CD4-positive, alpha-beta memory T cell (primary cell): Measurements from ENCODE around the gene C9. TPM values are rescaled to one million over a fixed set of nuclear protein-coding genes. Genes with fewer than 3 reads are reported as not detected.
"Not testable (repeated sequence)": the region's sequence is repeated elsewhere in the genome, so short reads cannot be mapped to it uniquely, and the experiment has no call there.

Source experiments
- CTCF ChIA-PET: fragments of 350-600 bp; sonication (Branson Sonifier 250); formaldehyde crosslinking; loops from one replicate; lab custom pipeline; 2021; ENCODE audit warnings: inconsistent platforms; ENCODE audit not compliant: partially characterized antibody; lab: Charles Lee
- POLR2A ChIA-PET: fragments of 350-600 bp; sonication (Branson Sonifier 250); formaldehyde crosslinking; loops from one replicate; lab custom pipeline; 2021; ENCODE audit not compliant: partially characterized antibody; lab: Charles Lee
- DNase-seq, 5 donors: peaks; one replicate each; pipeline versions ENCODE4 v3.0.0 to v3.0.0-alpha.2; 2020 to 2022; ENCODE audit warnings: mixed read lengths in 1 of 5
- H3K27ac ChIP-seq: one replicate; pipeline ENCODE4 v1.7.0; 2013; ENCODE audit warnings: low read depth, low read length
- H3K27me3 ChIP-seq: 2 replicates; pipeline ENCODE4 v1.7.0; 2013; ENCODE audit warnings: mild to moderate bottlenecking, low read length, moderate library complexity; ENCODE audit not compliant: insufficient read depth
- H3K36me3 ChIP-seq: 2 replicates; pipeline ENCODE4 v1.7.0; 2013; ENCODE audit warnings: mild to moderate bottlenecking, low read length, moderate library complexity; ENCODE audit not compliant: insufficient read depth
- H3K4me1 ChIP-seq: 2 replicates; pipeline ENCODE4 v1.7.0; 2013; ENCODE audit warnings: mild to moderate bottlenecking, low read length, moderate library complexity; ENCODE audit not compliant: insufficient read depth
- H3K4me3 ChIP-seq, 2 donors: one replicate each; pipeline ENCODE4 v1.7.0; 2013; ENCODE audit warnings: low read length in 2 of 2, mild to moderate bottlenecking in 1 of 2
- H3K9me3 ChIP-seq, 2 donors: one replicate each; pipeline ENCODE4 v1.7.0; 2013; ENCODE audit warnings: low read length in 2 of 2, control low read depth in 1 of 2; ENCODE audit not compliant: control insufficient read depth in 1 of 2
- H3K27ac Mint-ChIP-seq, 7 donors: one replicate each; pipeline ENCODE4 v1.8.0; 2020 to 2021; ENCODE audit warnings: mixed read lengths in 7 of 7, mild to moderate bottlenecking in 6 of 7, inconsistent platforms in 3 of 7, moderate library complexity in 3 of 7
- H3K27me3 Mint-ChIP-seq, 2 donors: one replicate each; pipeline ENCODE4 v1.8.0; 2020 to 2021; ENCODE audit warnings: mixed read lengths in 2 of 2
- H3K36me3 Mint-ChIP-seq, 2 donors: one replicate each; pipeline ENCODE4 v1.8.0; 2020 to 2021; ENCODE audit warnings: mixed read lengths in 2 of 2, inconsistent platforms in 1 of 2, mild to moderate bottlenecking in 1 of 2
- H3K4me1 Mint-ChIP-seq, 4 donors: one replicate each; pipeline ENCODE4 v1.8.0; 2020 to 2021; ENCODE audit warnings: mixed read lengths in 4 of 4, mild to moderate bottlenecking in 1 of 4
- H3K4me3 Mint-ChIP-seq, 8 donors: one replicate each; pipeline ENCODE4 v1.8.0; 2020 to 2021; ENCODE audit warnings: mixed read lengths in 8 of 8, mild to moderate bottlenecking in 7 of 8, moderate library complexity in 6 of 8, inconsistent platforms in 3 of 8
- H3K9me3 Mint-ChIP-seq, 8 donors: one replicate each; pipeline ENCODE4 v1.8.0; 2020 to 2021; ENCODE audit warnings: mixed read lengths in 8 of 8, mild to moderate bottlenecking in 5 of 8, inconsistent platforms in 3 of 8, moderate library complexity in 1 of 8
- intact Hi-C: fragments of 100-400 bp; cut with micrococcal nuclease; formaldehyde crosslinking; loops from one replicate; pipeline ENCODE4 v1.15.1; 2023
- polyA plus RNA-seq, 2 donors: library from polyadenylated mRNA; unstranded; fragments of 300-500 nt; fragmentation: Illumina TruSeq; gene quantifications; one replicate each; pipeline ENCODE4 v1.2.3, GENCODE V29; 2021
- total RNA-seq, 2 experiments: library from RNA; stranded (reverse); gene quantifications; one replicate each; pipeline ENCODE4 v1.2.3, GENCODE V29; 2021

The C9 gene
- total and polyA plus RNA-seq, 4 experiments from 2014 or later = not detected

- ChIA-PET CTCF (interaction anchor here (1.0 to 9.5 kb wide), 7 partner anchors 9 to 103 kb away, joined by 3 to 108 read pairs (median 4); partner anchors contain the start of gene FYB1), POLR2A (interaction anchor here (0.7 to 3.5 kb wide), 13 partner anchors 8 to 97 kb away, joined by 3 to 59 read pairs (median 6); no protein-coding TSS in a partner anchor)
- peaks cover 54% of the 10 kb centered on the region for H3K4me1 ChIP-seq
- H3K27ac Mint-ChIP-seq = peak overlapping the region in 6 of 7 donors; percentile 90 to 97 (median 95)
- H3K36me3 ChIP-seq, H3K9me3 ChIP-seq, H3K27me3 Mint-ChIP-seq, H3K4me3 ChIP-seq, DNase-seq, H3K9me3 Mint-ChIP-seq, H3K36me3 Mint-ChIP-seq, H3K27me3 ChIP-seq: not testable (repeated sequence)
- peaks cover 34 to 61% (median 47%) of the 10 kb centered on the region in 4 donors for H3K4me1 Mint-ChIP-seq
- H3K27ac ChIP-seq = peak overlapping the region; percentile 73
- peak overlapping the region in 4 of 8 donors; percentile 56 to 89 (median 78) for H3K4me3 Mint-ChIP-seq
- intact Hi-C loops = loop anchor here (5.0 kb wide), 1 partner anchor 1404 kb away; the partner anchor contains the start of gene PTGER4
These were observed 91.4 kb downstream of the C9 start for GRCh38 chr5:39272869-39273231.

GRCh38 chr5:39270225-39270848 lies 94.0 kb downstream of the C9 start:
- ChIA-PET CTCF (interaction anchor here (0.7 to 9.5 kb wide), 6 partner anchors 9 to 93 kb away, joined by 3 to 108 read pairs (median 4); partner anchors contain the start of gene FYB1), POLR2A (interaction anchor here (1.0 to 3.8 kb wide), 7 partner anchors 11 to 70 kb away, joined by 3 to 20 read pairs (median 4); no protein-coding TSS in a partner anchor)
- no peaks in the 10 kb centered on the region for H3K27me3 Mint-ChIP-seq
- H3K36me3 Mint-ChIP-seq = no peaks in the 10 kb centered on the region
- Histone ChIP-seq H3K27me3 (no peaks in the 10 kb centered on the region), H3K27ac (no peak overlapping the region), H3K36me3 (no peaks in the 10 kb centered on the region), H3K4me1 (peaks cover 50% of the 10 kb centered on the region), H3K9me3 (no peaks in the 10 kb centered on the region), H3K4me3 (no peak overlapping the region)
- H3K4me3 Mint-ChIP-seq = peak overlapping the region in 6 of 8 donors; percentile 17 to 68 (median 36)
- intact Hi-C loops = loop anchor here (5.0 kb wide), 1 partner anchor 1407 kb away; the partner anchor contains the start of gene PTGER4
- H3K27ac Mint-ChIP-seq = peak overlapping the region in 1 of 7 donors; percentile 64
- H3K9me3 Mint-ChIP-seq = no peaks in the 10 kb centered on the region
- peak in 1 of 5 donors; percentile 19 for DNase-seq
- H3K4me1 Mint-ChIP-seq = peaks cover 34 to 49% (median 38%) of the 10 kb centered on the region in 4 donors

- H3K4me3 Mint-ChIP-seq = peak overlapping the region in 1 of 8 donors; percentile 36
- CTCF ChIA-PET = interaction anchor here (1.1 to 1.4 kb wide), 2 partner anchors 8 to 16 kb away, joined by 3 to 4 read pairs; no protein-coding TSS in a partner anchor
These were observed 97.1 kb downstream of the C9 start for GRCh38 chr5:39267186-39267585.

GRCh38 chr5:39266442-39266841 lies 97.9 kb downstream of the C9 start:
- Mint-ChIP-seq H3K27me3 (no peaks in the 10 kb centered on the region), H3K4me3 (no peak overlapping the region), H3K9me3 (no peaks in the 10 kb centered on the region), H3K27ac (no peak overlapping the region), H3K36me3 (no peaks in the 10 kb centered on the region), H3K4me1 (peaks cover 15 to 30% (median 18%) of the 10 kb centered on the region in 4 donors)
- H3K9me3 ChIP-seq = no peaks in the 10 kb centered on the region
- POLR2A ChIA-PET = interaction anchor here (1.5 kb wide), 1 partner anchor 8 kb away, joined by 4 read pairs; no protein-coding TSS in a partner anchor
- intact Hi-C loops = no loop called here
- H3K27ac ChIP-seq = no peak overlapping the region
- no peaks in the 10 kb centered on the region for H3K36me3 ChIP-seq
- DNase-seq = no peak
- H3K4me1 ChIP-seq = peaks cover 18% of the 10 kb centered on the region
- H3K27me3 ChIP-seq = no peaks in the 10 kb centered on the region
- no peak overlapping the region for H3K4me3 ChIP-seq
- CTCF ChIA-PET = interaction anchor here (1.1 to 1.4 kb wide), 3 partner anchors 8 to 49 kb away, joined by 3 to 7 read pairs (median 4); no protein-coding TSS in a partner anchor

More at GRCh38 chr5:39267186-39267585, 97.1 kb downstream of the C9 start:
- no peaks in the 10 kb centered on the region for H3K9me3 Mint-ChIP-seq
- Histone ChIP-seq H3K27me3 (no peaks in the 10 kb centered on the region), H3K27ac (no peak overlapping the region), H3K9me3 (no peaks in the 10 kb centered on the region), H3K36me3 (no peaks in the 10 kb centered on the region), H3K4me3 (no peak overlapping the region), H3K4me1 (peaks cover 25% of the 10 kb centered on the region)
- DNase-seq = no peak
- H3K27me3 Mint-ChIP-seq = no peaks in the 10 kb centered on the region
- no peaks in the 10 kb centered on the region for H3K36me3 Mint-ChIP-seq
- POLR2A ChIA-PET = interaction anchor here (1.5 kb wide), 1 partner anchor 7 kb away, joined by 4 read pairs; no protein-coding TSS in a partner anchor
- intact Hi-C loops = no loop called here
- no peak overlapping the region for H3K27ac Mint-ChIP-seq
- peaks cover 20 to 37% (median 23%) of the 10 kb centered on the region in 4 donors for H3K4me1 Mint-ChIP-seq

GRCh38 chr5:39264528-39264927 lies 99.8 kb downstream of the C9 start:
- H3K9me3 ChIP-seq = no peaks in the 10 kb centered on the region
- Mint-ChIP-seq H3K27me3 (no peaks in the 10 kb centered on the region), H3K4me3 (peak overlapping the region in 5 of 8 donors; percentile 33 to 70 (median 48)), H3K4me1 (peaks cover 6 to 17% (median 11%) of the 10 kb centered on the region in 4 donors), H3K9me3 (no peaks in the 10 kb centered on the region), H3K36me3 (no peaks in the 10 kb centered on the region), H3K27ac (peak overlapping the region in 4 of 7 donors; percentile 32 to 83 (median 54))
- H3K36me3 ChIP-seq = no peaks in the 10 kb centered on the region
- no peak overlapping the region for H3K4me3 ChIP-seq
- CTCF ChIA-PET = interaction anchor here (0.9 to 2.3 kb wide), 4 partner anchors 8 to 47 kb away, joined by 3 to 12 read pairs (median 4); no protein-coding TSS in a partner anchor
- intact Hi-C loops = no loop called here
- peaks cover 6% of the 10 kb centered on the region for H3K4me1 ChIP-seq
- no peaks in the 10 kb centered on the region for H3K27me3 ChIP-seq
- POLR2A ChIA-PET = interaction anchor here (0.8 to 1.5 kb wide), 3 partner anchors 9 to 53 kb away, joined by 3 to 6 read pairs (median 3); no protein-coding TSS in a partner anchor
- no peak for DNase-seq
- no peak overlapping the region for H3K27ac ChIP-seq

- Histone ChIP-seq H3K9me3 (no peaks in the 10 kb centered on the region), H3K4me1 (peaks cover 6% of the 10 kb centered on the region), H3K27ac (no peak overlapping the region), H3K4me3 (no peak overlapping the region), H3K27me3 (no peaks in the 10 kb centered on the region), H3K36me3 (no peaks in the 10 kb centered on the region)
- no peaks in the 10 kb centered on the region for H3K9me3 Mint-ChIP-seq
- intact Hi-C loops = no loop called here
- ChIA-PET POLR2A (interaction anchor here (0.6 to 1.4 kb wide), 2 partner anchors 28 to 76 kb away, joined by 3 to 4 read pairs; no protein-coding TSS in a partner anchor), CTCF (interaction anchor here (1.0 to 2.3 kb wide), 3 partner anchors 10 to 45 kb away, joined by 3 to 12 read pairs (median 4); no protein-coding TSS in a partner anchor)
- no peaks in the 10 kb centered on the region for H3K36me3 Mint-ChIP-seq
- peaks cover 6 to 14% (median 10%) of the 10 kb centered on the region in 4 donors for H3K4me1 Mint-ChIP-seq
- no peaks in the 10 kb centered on the region for H3K27me3 Mint-ChIP-seq
- no peak overlapping the region for H3K27ac Mint-ChIP-seq
- no peak overlapping the region for H3K4me3 Mint-ChIP-seq
- no peak for DNase-seq
These were observed 101.3 kb downstream of the C9 start for GRCh38 chr5:39262981-39263380.
